Stimulated activated CD4-positive, alpha-beta T cell treated with anti-CD3 and anti-CD28 coated beads, Interleukin-12 subunit alpha, Interleukin-12 subunit beta, amount 100 ng/mL, for 24 hours (primary cell): ENCODE results near the gene CCDC8.
"Not testable (repeated sequence)": the region's sequence is repeated elsewhere in the genome, so short reads cannot be mapped to it uniquely, and the experiment has no call there.

Experiments used
- DNase-seq, 2 experiments: peaks; one replicate each; pipeline ENCODE4 v3.0.0-alpha.2; 2020; ENCODE audit warnings: low read depth in 2 of 2

The CCDC8 gene

GRCh38 chr19:46383171-46383815, 30.1 kb downstream of the CCDC8 start:
- no peak for DNase-seq

- DNase-seq, result no peak
Measured at GRCh38 chr19:46381756-46382345, 31.5 kb downstream of the CCDC8 start.

DNA sequence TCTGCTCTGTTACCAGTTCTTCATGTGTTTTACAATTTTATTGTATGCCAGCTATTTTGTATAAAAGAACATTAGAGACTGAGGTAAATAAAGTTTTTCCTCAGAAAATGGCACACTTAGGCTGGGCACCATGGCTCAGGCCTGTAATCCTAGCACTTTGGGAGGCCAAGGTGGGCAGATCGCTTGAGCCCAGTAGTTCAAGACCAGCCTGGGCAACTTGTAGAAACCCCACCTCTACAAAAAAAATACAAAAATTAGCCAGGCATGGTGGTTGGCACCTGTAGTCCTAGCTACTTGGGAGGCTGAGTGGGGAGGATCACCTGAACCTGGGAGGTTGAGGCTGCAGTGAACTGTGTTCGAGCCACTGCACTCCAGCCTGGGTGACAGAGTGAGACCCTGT, 32.0 kb downstream of the CCDC8 start:
- no peak for DNase-seq

- no peak for DNase-seq
Measured at GRCh38 chr19:46380690-46381089, 32.7 kb downstream of the CCDC8 start.

DNA sequence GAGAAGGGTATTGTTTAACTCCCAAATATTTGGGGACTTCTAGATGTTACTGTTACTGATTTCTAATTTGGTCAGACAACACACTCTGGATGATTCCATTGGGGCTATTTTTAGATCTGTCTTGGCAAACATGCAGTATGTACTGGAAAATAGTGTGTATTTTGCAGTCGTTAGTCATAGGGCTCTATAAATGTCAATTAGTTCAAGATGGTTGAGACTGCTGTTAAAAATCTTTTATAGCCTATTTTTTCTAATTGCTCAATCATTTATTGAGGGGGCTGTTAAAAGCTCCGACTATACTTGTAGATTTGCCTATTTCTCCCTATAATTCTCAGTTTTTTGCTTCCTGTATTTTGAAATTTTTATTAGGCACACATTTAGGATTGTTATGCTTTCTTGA, 35.1 kb downstream of the CCDC8 start:
- no peak for DNase-seq

GRCh38 chr19:46376241-46377153, 36.9 kb downstream of the CCDC8 start:
- no peak for DNase-seq

DNA sequence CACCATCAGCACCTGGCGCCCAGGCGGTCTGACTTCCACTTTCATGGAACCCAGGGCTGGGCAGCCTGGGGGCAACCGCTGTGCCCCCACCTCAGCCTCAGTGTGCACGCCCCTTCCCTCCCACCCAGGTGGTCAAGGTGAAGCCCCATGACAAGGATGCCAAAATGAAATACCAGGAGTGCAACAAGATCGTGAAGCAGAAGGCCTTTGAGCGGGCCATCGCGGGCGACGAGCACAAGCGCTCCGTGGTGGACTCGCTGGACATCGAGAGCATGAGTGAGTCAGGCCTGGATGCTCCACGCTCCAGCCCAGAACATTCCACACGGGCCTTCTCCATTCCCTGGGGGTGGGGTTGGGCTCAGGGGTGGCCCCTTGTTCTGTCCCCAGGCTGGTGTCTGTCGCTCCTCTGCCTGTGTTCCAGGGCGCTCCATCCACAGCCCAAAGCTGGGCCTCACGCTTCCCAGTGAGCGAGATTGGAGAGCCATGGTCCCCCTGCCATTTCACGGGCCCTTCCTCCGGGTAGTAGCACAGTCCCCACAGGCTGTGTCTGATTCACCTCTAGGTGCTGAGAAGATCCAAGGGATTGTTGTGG, 37.8 kb downstream of the CCDC8 start:
- DNase-seq, result not testable (repeated sequence)

DNA sequence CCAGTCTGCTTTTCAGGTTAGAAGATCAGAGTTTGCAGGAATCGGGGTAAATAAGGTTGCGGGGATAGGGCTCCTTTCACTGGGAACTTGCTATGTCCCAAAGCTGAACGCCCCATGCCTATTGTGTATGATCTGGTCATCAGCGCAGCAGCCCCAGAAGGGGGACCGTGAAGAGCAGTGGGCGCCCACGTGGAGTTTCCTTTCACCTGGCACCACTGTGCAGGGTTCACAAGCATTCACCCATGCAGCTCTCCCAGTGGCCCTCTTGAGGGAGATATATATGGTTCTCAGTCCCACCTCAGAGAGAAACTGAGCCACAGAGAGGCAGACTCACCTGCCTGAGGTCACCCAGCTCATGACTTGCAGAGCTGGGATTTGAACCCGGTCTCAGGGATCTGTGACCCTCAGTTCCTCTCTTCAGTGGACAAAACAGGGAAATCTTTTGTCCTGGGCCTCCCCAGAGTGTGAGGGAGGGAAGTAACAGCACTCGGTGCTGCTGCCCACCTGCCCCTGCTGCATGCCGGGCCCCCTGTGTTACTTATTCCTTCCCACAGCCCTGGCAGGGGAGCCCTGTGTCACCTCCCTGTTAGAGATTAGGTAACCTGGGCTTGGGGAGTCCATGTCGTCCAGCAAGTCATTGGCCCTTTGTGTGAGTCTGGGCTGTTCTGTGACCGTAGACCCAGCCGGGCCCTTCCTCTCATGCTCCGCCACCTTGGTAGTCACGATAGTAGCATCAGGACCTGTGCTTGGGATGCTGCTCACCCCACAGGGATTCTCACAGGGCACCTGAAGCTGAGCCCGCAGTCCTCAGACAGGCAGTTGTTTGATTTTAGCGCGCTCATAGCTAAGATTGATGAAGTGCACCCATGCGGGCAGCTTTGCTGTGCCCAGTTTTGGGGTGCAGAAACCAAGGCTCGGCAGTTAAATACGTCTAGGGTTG, 38.6 kb downstream of the CCDC8 start:
- no peak for DNase-seq

GRCh38 chr19:46373491-46374359, 39.6 kb downstream of the CCDC8 start:
- DNase-seq, result no peak

DNA sequence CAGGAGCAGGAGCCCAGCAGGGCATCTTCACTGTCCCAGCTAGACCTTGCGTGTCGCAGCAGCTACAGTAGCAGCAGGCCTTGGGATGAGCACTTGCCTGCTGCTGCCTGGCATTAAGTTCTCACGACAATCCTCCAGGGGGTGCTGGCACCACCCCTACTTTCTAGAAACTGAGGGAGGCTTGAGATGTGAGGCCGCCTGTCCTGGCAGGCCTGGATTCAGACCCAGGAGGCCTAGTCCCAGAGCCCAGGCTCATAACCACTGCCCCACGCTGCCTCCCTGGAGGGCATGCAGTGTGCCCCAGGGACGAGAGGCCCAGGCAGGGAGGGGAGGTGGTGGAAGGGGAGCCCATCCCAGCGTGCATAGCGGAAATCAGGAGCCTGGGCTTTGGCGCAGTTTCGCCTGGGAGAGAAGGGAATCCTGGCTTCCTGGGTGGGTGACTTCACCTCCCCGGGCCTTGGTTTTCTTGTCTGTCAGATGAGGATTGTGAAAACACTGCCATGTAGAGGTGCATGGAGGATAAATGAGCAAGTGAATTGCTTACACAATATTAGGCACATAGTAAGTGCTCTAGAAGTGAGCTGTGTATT, 40.4 kb downstream of the CCDC8 start:
- no peak for DNase-seq

DNA sequence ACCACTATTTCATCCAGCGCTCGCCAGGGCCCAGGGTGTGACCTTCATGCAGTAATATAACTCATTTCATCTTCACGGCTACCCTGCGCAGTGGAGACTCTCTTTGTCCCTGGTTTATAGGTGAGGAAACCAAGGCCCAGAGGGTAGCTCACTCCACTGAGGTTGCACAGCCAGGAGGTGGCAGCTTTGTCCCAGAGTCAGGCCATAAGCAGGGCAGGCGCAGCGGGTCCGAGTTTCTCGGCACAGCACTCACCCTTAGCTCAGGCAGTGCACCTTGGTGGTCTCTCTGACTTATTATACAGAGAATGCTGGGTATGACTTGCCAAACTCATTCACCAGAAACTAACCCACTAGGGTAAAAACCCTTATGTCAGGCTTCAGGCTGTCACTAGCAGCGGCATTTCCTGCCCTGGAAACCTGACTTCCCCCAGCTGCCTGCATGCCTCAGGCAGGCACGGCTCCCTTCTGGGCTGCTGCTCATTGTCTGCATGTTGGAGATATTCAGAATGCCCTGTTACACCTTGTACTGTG, 41.9 kb downstream of the CCDC8 start:
- DNase-seq, result no peak

GRCh38 chr19:46369817-46370216, 43.5 kb downstream of the CCDC8 start:
- no peak for DNase-seq

DNA sequence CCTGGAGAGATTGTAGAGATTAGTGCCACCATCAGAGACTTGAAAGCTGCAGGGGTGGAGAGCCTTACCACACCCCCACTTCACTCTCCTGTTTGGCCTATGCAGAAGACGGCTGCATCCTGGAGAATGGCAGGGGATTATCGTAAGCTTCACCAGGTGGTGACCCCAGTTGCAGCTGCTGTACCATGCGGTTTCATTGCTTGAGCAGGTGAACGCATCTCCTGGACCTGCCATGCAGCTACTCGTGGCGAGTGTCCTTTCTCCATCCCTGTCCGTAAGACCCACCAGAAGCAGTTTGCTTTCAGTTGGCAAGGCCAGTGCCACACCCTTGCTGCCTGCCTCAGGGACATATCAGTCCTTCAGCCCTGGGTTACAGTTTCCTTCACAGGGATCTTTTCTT, 45.2 kb downstream of the CCDC8 start:
- no peak for DNase-seq

GRCh38 chr19:46367426-46367825, 45.9 kb downstream of the CCDC8 start:
- no peak for DNase-seq

- DNase-seq, result no peak
Measured at GRCh38 chr19:46366620-46367292, 46.6 kb downstream of the CCDC8 start.

- no peak for DNase-seq
Measured at GRCh38 chr19:46365561-46365960, 47.8 kb downstream of the CCDC8 start.

DNA sequence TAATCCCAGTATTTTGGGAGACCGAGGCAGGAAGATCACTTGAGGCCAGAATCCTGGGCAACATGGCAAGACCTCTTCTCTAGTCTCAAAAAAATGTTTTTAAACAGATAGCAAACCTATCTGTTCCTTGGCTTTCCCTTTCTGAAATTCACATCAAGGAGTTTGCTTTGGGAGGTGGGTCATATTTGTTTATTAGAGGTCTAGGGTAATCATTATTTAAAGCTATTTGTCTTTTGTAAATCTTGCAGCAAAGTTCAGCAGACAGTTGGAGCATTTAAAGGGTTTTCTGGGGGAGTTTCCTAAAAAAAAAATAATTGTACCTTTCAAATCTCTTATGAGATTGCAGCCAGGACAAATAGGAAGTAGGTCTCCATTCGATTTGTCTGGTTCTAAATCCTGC, 49.0 kb downstream of the CCDC8 start:
- DNase-seq, result no peak

DNA sequence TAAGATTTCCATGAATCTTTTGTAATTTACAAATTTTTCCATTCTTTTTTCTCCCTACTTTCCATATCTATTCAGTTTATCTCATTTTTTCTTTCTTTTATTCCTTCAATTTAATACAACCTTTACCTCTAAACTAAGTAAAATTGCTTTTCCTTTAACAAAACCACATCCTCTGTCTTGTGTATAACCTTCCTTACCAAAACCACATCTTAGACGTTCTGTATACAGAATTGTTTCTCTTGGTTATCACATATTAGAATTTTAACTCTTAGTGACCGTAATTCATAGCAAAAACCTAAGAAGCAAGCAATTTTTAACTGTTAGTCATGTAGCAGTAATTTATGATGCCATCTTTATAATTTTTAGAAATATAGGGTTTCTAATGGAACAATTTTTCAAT, 51.4 kb downstream of the CCDC8 start:
- no peak for DNase-seq
